WTC11 (cell line): ENCODE measurements around the gene TUBB4B. TPM values are rescaled to one million over a fixed set of nuclear protein-coding genes. Genes with fewer than 3 reads are reported as not detected.

Source experiments
- ATAC-seq: fragments of 200-7000 bp; cut with Tn5 transposase; 2 replicates; pipeline ENCODE4 v1.10.0; 2021; ENCODE audit warnings: mild to moderate bottlenecking, moderate library complexity
- CTCF ChIA-PET: fragments of 300-600 bp; sonication (Branson Sonifier 250); formaldehyde crosslinking; loops from one replicate; lab custom pipeline; 2021; ENCODE audit warnings: antibody characterized with exemption; lab: Charles Lee
- POLR2A ChIA-PET: fragments of 350-600 bp; sonication (Branson Sonifier 250); formaldehyde crosslinking; loops from one replicate; lab custom pipeline; 2021; ENCODE audit warnings: antibody characterized with exemption; lab: Charles Lee
- DNase-seq: peaks from one replicate; pipeline ENCODE4 v3.0.0; 2021; ENCODE audit warnings: low spot score
- H3K27ac Mint-ChIP-seq: 2 replicates; pipeline ENCODE4 v1.8.0; 2021; ENCODE audit warnings: mixed read lengths
- H3K27me3 Mint-ChIP-seq: 2 replicates; pipeline ENCODE4 v1.8.0; 2021; ENCODE audit warnings: low read depth, mild to moderate bottlenecking, moderate library complexity, mixed read lengths
- H3K36me3 Mint-ChIP-seq: 2 replicates; pipeline ENCODE4 v1.8.0; 2021; ENCODE audit warnings: mixed read lengths
- H3K4me1 Mint-ChIP-seq: 2 replicates; pipeline ENCODE4 v1.8.0; 2022; ENCODE audit warnings: mixed read lengths
- H3K4me3 Mint-ChIP-seq: 2 replicates; pipeline ENCODE4 v1.8.0; 2021; ENCODE audit warnings: mild to moderate bottlenecking, moderate library complexity, mixed read lengths
- H3K9me3 Mint-ChIP-seq: 2 replicates; pipeline ENCODE4 v1.8.0; 2021; ENCODE audit warnings: mixed read lengths
- AR ChIP-seq: fragments of 250-450 bp; sonication (Bioruptor Pico); IDR thresholded peaks from 2 replicates; pipeline ENCODE4 v1.9.0; 2021; ENCODE audit warnings: mild to moderate bottlenecking
- ATF1 ChIP-seq: sonication (generic); formaldehyde crosslinking; IDR thresholded peaks from 2 replicates; pipeline ENCODE4 v1.8.1; 2023; ENCODE audit warnings: mild to moderate bottlenecking, moderate library complexity, missing genetic modification reagents
- ATF6 ChIP-seq: sonication (generic); formaldehyde crosslinking; IDR thresholded peaks from 2 replicates; pipeline ENCODE4 v1.8.1; 2023; ENCODE audit warnings: mild to moderate bottlenecking, missing genetic modification reagents
- CREB1 ChIP-seq: sonication (generic); formaldehyde crosslinking; IDR thresholded peaks from 2 replicates; pipeline ENCODE4 v1.8.0; 2023; ENCODE audit warnings: mild to moderate bottlenecking, missing genetic modification reagents
- IRF1 ChIP-seq: sonication (generic); formaldehyde crosslinking; IDR thresholded peaks from 2 replicates; pipeline ENCODE4 v1.8.0; 2023; ENCODE audit warnings: missing genetic modification reagents
- JUN ChIP-seq: sonication (generic); formaldehyde crosslinking; IDR thresholded peaks from 2 replicates; pipeline ENCODE4 v1.8.0; 2023; ENCODE audit warnings: mild to moderate bottlenecking, missing genetic modification reagents
- MLX ChIP-seq: sonication (generic); formaldehyde crosslinking; IDR thresholded peaks from 2 replicates; pipeline ENCODE4 v1.8.1; 2023; ENCODE audit warnings: mild to moderate bottlenecking, missing genetic modification reagents, moderate library complexity
- NFE2L1 ChIP-seq: sonication (generic); formaldehyde crosslinking; IDR thresholded peaks from 2 replicates; pipeline ENCODE4 v1.8.1; 2023; ENCODE audit warnings: missing genetic modification reagents
- USF2 ChIP-seq: sonication (generic); formaldehyde crosslinking; IDR thresholded peaks from 2 replicates; pipeline ENCODE4 v1.8.1; 2023; ENCODE audit warnings: mild to moderate bottlenecking, missing genetic modification reagents, moderate library complexity
- ZNF138 ChIP-seq: sonication (generic); formaldehyde crosslinking; conservative IDR thresholded peaks from 2 replicates; pipeline ENCODE4 v1.8.1; 2022; ENCODE audit warnings: mild to moderate bottlenecking, moderate library complexity, missing genetic modification reagents
- ZNF232 ChIP-seq: sonication (generic); formaldehyde crosslinking; IDR thresholded peaks from 2 replicates; pipeline ENCODE4 v1.8.0; 2022; ENCODE audit warnings: mild to moderate bottlenecking, missing genetic modification reagents
- ZNF396 ChIP-seq: fragments of 250-450 bp; sonication (Bioruptor Pico); IDR thresholded peaks from 2 replicates; pipeline ENCODE4 v1.8.0; 2021; ENCODE audit warnings: mild to moderate bottlenecking, moderate library complexity, borderline replicate concordance
- ZNF416 ChIP-seq: fragments of 250-450 bp; sonication (Bioruptor Pico); IDR thresholded peaks from 2 replicates; pipeline ENCODE4 v1.9.0; 2021; ENCODE audit warnings: mild to moderate bottlenecking, inconsistent platforms
- ZNF423 ChIP-seq: fragments of 250-450 bp; sonication (Bioruptor Pico); IDR thresholded peaks from 2 replicates; pipeline ENCODE4 v2.1.2; 2022; ENCODE audit warnings: mild to moderate bottlenecking, moderate library complexity
- ZNF425 ChIP-seq: fragments of 250-450 bp; sonication (Bioruptor Pico); conservative IDR thresholded peaks from 2 replicates; pipeline ENCODE4 v1.9.0; 2021; ENCODE audit warnings: mild to moderate bottlenecking
- ZNF532 ChIP-seq: fragments of 250-450 bp; sonication (Bioruptor Pico); IDR thresholded peaks from 2 replicates; pipeline ENCODE4 v1.9.0; 2021; ENCODE audit warnings: mild to moderate bottlenecking, borderline replicate concordance
- ZSCAN18 ChIP-seq: fragments of 250-450 bp; sonication (Bioruptor Pico); IDR thresholded peaks from 2 replicates; pipeline ENCODE4 v2.1.2; 2022; ENCODE audit warnings: mild to moderate bottlenecking, moderate library complexity
- total RNA-seq: library from RNA; stranded (reverse); gene quantifications from 3 replicates; pipeline ENCODE4 v1.2.3, GENCODE V29; 2021

TUBB4B gene
- total RNA-seq, 1 experiment from 2014 or later = 375 TPM

GRCh38 chr9:137220317-137221094 is 20.6 kb upstream of the TUBB4B start (continued):
- TF ChIP-seq ZNF425 (CRISPR knock-in tag) = no peak
- TF ChIP-seq CREB1 (CRISPR knock-in tag) = no peak
- TF ChIP-seq ATF6 = no peak

- CTCF ChIA-PET = interaction anchor here (0.6 to 8.9 kb wide), 8 partner anchors 15 to 186 kb away, joined by 3 to 143 read pairs (median 9); partner anchors contain the start of genes SAPCD2 and TPRN
- no peaks in the 10 kb centered on the region for H3K36me3 Mint-ChIP-seq
- TF ChIP-seq MLX (no peak), AR (CRISPR knock-in tag) (no peak), IRF1 (CRISPR knock-in tag) (no peak), ZNF138 (CRISPR knock-in tag) (no peak), ZNF416 (CRISPR knock-in tag) (no peak), NFE2L1 (CRISPR knock-in tag) (no peak), JUN (no peak), ZSCAN18 (no peak), ZNF396 (CRISPR knock-in tag) (no peak), USF2 (CRISPR knock-in tag) (no peak), ZNF532 (CRISPR knock-in tag) (no peak), ATF1 (no peak), ATF6 (no peak), ZNF232 (no peak), ZNF423 (CRISPR knock-in tag) (no peak)
- H3K9me3 Mint-ChIP-seq = no peaks in the 10 kb centered on the region
- H3K27me3 Mint-ChIP-seq = no peaks in the 10 kb centered on the region
- no peak overlapping the region for H3K27ac Mint-ChIP-seq
- no peak for ATAC-seq
- DNase-seq = no peak
- H3K4me3 Mint-ChIP-seq = peak overlapping the region; percentile 18; the same call in 1 of the 2 replicates
- POLR2A ChIA-PET = no interaction called here
- peaks cover 4% of the 10 kb centered on the region; the same call in 1 of the 2 replicates for H3K4me1 Mint-ChIP-seq
Observed at GRCh38 chr9:137221095-137221505, 20.0 kb upstream of the TUBB4B start.
